GM19467 (cell line): ENCODE measurements around the gene SPO11.

Source experiments
- ATAC-seq: cut with Tn5 transposase; IDR thresholded peaks from one replicate; pipeline ENCODE4 v1.9.1; 2021; ENCODE audit warnings: mild to moderate bottlenecking, moderate library complexity; ENCODE audit not compliant: unreplicated experiment

Gene SPO11

GRCh38 chr20:57374343-57374930 is 44.8 kb downstream of the SPO11 start:
- no peak for ATAC-seq

DNA sequence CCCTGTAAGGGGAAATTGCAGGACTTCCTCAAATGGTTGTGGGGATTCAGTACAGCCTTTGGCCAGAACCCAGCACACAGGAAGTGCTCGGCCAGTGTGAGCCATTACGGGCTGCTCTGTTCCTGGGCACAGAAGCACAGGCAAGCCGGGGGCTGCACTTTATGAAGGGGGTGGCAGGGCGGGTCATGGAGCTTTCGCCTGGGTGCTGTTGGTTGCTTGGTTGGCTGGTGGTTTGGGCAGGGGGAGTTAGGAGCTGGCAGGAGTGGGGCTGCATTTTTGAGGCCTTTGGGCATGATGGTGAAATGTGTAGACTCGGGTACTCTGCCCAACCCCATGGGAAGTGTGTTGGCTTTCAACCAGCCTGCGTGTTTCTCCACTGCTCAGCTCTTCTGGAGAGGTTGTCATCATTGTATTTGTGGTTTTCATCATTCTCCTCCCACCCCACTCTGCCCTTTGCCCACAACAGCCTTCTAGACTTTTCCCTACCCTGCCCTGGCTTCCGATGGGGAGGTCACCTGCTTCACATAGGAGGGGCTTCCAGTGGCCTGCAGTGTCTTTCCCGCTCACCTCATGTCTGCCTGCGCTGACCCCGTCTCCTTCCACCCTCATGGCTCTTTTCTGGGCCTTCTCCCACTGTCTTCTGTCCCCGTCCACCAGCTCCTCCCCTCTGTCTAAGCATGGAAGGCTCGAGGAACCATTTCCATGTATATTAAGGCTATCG is 45.5 kb downstream of the SPO11 start:
- no peak for ATAC-seq

GRCh38 chr20:57375652-57376230 is 46.1 kb downstream of the SPO11 start:
- no peak for ATAC-seq

GRCh38 chr20:57377350-57377749 is 47.7 kb downstream of the SPO11 start:
- ATAC-seq = no peak

DNA sequence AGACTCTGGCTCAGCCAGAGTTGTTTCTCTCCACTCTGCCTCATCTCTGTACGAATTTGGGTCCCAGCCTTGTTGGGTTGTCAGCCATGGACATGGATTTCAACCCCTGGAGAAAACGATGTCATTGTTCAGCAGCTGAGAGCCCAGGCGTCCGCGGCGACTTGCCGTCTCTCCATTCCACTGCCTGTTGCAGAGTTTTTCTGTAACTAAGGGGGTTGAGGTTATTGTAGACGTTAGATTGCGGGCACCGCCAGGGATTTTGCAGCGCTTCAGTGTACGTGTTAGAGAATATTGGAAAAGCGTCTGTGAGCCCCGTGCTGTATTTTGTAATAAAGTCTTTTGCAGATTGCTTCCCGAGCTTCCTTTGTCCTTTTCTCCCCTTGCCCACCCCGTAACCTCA is 48.5 kb downstream of the SPO11 start:
- ATAC-seq = no peak

DNA sequence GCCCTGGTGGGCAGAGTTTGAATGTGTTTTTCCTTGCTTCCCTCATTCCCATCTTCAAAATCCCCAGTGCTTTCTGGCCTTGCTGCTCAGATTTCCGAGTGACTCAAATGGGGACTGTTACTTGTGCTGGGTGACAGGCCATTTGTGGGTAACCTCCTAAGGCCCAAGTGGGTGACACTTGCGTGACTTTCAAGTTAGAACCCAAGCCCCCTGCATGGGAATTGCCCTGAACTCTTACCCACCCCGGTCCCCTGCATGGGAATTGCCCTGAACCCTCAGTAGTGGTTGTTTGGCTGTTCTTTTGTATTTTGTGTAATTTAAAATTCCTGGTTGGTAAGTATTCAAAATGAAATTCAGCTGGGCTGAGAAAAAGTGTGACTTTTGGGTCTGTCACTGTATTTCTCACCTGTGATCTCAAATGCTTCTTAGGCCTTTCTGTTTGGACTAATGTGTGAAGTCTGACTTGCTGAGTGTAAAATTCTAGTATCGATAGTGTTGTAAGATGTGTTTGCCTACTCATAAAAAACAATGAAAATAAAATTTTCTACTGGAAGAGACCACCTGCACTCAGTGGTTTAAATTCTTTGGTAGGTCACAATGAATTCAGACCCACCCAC is 49.2 kb downstream of the SPO11 start:
- no peak for ATAC-seq

GRCh38 chr20:57379263-57379647 is 49.7 kb downstream of the SPO11 start:
- no peak for ATAC-seq

DNA sequence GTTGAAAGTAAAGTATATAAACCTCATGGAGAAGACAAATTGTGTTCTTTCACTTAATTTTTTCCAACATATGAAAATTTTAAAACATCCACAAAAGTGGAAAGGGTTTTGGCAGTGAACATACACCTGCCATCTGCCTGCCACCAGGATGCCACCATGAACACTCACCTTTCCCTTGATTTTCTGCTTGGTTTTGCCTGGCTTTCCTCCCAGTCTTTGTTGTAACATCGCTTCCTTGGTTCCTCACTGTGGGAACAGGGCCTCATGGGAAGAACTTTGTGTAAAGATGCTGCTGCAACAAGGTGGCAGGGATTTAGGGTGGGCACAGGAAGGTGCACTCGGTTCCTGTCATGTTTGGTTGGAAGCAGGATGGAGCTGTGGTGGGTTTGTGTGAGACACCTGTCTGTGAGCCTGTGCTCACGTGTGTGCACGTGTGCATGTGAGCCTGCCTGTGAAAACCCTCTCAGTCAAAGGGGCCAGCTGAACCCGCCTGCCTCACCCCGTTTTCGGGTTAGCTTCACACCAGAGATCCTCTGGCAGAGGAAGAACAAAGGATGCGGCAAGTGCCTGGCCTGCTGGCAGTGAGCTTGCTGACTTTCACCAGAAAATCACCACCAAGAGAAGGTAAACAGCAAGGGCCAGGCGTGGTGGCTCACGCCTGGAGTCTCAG is 50.6 kb downstream of the SPO11 start:
- no peak for ATAC-seq

- ATAC-seq = no peak
Observed at GRCh38 chr20:57381596-57382503, 52.2 kb downstream of the SPO11 start.

DNA sequence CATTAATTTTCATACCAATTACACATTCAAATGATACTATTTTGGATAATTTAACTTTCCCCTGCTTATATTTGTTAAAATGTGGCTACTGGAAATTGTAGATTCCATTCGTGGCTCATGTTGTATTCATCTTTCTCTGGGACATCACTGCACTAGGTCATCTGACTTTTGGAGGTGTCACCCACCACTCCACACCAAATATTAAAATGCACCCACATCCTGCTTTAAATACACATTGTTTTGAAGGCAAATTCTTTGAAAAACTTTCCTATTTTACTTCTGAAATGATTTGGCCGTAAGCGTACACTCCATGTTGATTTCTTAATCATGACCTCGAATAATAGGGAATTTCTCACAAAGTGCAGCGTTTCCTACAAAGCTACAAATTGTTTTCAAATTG is 52.9 kb downstream of the SPO11 start:
- ATAC-seq = no peak

GRCh38 chr20:57383447-57384347 is 54.1 kb downstream of the SPO11 start:
- no peak for ATAC-seq

- no peak for ATAC-seq
Observed at GRCh38 chr20:57384486-57384885, 54.9 kb downstream of the SPO11 start.

DNA sequence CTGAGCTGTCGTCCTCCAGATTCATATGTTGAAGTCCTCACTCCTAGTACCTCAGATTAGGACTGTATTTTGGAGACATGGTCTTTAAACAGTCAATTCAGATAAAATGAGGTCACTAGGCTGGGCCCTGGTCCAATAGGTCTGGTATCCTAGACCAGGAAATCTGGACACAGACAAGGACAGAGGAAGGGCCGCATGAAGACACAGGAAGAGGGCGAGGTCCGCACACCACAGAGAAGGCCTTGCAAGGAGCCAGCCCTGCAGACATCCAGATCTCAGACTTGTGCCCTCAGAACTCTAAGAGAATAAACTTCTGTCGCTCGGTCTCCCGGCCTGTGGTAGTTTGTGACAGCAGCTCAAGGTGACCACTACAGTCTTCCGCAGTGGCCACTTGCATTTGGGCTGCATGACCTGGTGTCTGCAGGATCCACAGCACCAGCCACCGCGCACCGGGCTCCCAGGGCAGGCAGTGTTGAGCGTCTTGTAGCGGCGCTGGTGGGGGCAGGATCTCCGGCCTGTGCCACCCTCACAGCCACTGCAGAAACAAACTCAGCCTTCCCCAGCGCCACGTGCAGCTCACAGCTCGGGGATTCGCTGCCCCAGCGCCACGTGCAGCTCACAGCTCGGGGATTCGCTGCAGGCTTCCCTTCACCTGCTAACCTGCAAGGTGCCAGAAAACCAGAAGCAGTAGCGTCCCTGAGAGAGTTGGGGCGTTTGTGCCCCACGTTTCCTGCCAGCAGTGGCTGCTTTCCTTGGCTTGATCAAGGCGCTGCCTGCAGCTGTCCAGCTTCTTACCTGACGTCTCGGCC is 55.6 kb downstream of the SPO11 start:
- ATAC-seq = no peak

DNA sequence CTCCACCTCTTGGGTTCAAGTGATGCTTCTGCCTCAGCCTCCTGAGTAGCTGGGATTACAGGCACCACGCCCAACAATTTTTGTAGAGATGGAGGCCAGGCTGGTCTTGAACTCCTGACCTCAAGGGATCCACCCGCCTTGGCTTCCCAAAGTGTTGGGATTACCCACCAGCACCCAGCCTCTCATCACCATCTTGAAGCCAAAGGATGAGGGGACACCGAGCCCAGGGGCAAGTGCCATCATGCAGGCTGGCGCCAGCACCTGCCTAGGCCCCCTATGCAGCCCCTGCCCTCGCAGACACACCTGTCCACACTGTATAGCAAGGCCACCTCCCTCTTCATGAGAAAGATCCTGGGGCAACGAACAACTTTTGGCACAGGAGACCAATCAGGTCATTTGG is 56.3 kb downstream of the SPO11 start:
- no peak for ATAC-seq

GRCh38 chr20:57386762-57387161 is 57.2 kb downstream of the SPO11 start:
- no peak for ATAC-seq

DNA sequence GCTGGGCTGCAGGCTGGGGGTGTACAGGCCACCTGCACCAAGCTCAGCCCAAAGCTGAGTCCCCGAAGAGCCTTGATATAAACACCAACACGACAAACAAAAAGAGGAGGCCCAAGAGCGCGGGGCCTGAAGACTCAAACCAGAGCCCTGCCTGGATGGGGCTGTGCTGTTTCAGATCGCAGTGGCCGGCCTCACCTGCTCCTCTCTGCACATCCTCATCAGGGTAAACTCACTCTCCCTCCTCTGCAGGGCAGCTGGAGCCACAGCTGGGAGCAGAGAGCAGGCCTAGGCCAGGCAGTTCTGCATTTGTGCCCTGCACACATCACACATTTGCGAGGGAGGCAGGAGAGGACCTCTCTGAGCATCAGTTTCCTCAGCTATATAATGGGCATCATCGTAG is 57.9 kb downstream of the SPO11 start:
- no peak for ATAC-seq

GRCh38 chr20:57387945-57388371 is 58.4 kb downstream of the SPO11 start:
- no peak for ATAC-seq

DNA sequence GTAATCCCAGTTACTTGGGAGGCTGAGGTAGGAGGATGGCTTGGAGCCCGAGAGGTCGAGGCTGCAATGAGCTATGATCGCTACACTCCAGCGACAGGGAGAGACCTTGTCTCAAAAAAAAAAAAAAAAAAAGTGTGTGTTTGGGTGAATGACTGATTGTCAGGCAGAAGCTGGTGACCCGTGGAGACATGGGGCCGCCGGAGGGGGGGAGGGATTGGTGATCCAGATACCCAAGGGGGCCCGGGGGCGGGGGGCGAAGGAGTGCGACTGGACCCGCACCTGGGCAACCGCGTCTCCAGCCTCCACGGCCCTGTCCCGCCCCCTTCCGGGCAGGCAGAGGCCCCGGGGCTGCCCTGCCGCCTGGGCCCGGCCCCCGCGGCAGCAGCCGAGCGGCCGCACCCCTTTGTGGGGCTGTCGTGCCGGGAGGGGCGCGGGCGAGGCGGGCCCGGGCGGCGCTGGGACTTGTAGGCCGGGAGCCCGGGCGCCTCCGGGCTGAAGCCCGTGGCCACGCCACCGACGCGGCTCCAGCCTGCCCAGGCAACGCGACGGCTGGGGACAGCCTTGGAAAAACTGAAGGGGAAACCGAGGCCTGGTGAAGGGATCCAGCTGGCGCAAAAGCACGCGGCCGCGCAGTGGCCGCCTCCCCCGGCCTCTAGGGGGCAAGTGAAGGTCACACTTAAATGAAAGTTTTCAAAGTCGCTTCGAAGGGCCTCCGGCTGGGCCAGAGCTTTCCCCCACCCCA is 59.5 kb downstream of the SPO11 start:
- ATAC-seq = peak; percentile 27
